ENCODE results near the gene PLCB2. TPM values are rescaled to one million over a fixed set of nuclear protein-coding genes. Genes with fewer than 3 reads are reported as not detected.

PLCB2 gene
- total RNA-seq, 1 experiment from 2014 or later: not detected

GRCh38 chr15:40302288-40302886 lies 5.3 kb downstream of the PLCB2 start:
- DNase-seq (ENCODE audit: low read depth): no peak

GRCh38 chr15:40301467-40302179 lies 6.1 kb downstream of the PLCB2 start:
- no peak for DNase-seq (ENCODE audit: low read depth)

DNA sequence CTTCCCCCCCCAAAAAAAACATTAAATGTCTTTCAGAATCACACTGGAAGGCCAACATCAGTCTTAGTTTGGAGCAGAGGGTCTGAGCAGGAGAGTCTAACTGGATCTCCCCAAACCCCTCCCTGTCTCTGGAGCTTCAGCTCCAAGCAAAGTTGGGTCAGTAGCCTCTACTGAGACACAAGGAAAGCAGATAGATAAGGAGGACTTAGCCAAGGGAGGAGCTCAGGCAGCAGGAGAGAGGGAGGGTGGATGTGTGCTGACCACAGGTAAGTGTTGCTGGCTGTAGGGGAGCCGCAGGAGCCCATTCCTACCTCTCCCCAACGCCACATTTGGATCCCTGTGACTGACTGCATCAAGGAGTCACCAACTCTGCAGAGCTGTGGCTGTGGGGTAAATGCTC lies 7.0 kb downstream of the PLCB2 start:
- DNase-seq (ENCODE audit: low read depth): no peak

DNA sequence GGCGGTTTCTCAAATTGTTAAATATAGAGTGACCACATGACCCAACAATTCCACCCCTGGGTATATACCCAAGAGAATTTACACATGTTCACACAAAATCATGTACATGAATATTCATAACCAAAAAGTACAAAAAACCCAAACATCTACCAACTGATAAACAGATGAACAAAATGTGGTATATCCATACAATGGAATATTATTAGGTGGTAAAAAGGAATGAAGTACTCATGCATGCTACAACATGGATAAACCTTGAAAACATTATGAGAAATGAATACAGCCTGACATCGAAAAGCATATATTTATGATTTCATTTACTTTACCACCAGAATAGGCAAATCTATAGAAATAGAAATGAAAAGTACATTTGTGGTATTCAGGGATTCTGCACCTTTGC lies 7.4 kb downstream of the PLCB2 start:
- no peak for DNase-seq (ENCODE audit: low read depth)

- DNase-seq (ENCODE audit: low read depth): no peak
Measured at GRCh38 chr15:40298216-40298935, 9.4 kb downstream of the PLCB2 start.

DNA sequence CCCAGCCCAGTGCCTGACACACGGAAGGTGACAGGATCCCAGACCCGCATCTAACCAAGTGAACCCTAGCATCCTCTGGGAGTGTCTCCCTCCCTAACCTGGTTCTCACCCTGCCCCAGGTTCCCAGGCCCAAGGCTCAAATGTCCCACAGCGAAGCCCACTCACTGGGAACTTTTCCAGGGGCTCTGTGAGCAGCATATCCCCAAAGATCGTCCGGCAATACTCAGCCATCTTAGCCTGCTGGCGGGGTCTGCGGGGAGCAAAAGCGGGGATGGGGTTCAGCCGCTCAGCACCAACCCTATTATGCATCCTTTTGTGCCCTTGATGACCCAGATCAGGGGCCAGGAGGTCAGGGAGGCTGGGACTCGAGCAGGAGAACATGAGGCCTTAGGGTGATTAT lies 10.4 kb downstream of the PLCB2 start:
- DNase-seq (ENCODE audit: low read depth): no peak

DNA sequence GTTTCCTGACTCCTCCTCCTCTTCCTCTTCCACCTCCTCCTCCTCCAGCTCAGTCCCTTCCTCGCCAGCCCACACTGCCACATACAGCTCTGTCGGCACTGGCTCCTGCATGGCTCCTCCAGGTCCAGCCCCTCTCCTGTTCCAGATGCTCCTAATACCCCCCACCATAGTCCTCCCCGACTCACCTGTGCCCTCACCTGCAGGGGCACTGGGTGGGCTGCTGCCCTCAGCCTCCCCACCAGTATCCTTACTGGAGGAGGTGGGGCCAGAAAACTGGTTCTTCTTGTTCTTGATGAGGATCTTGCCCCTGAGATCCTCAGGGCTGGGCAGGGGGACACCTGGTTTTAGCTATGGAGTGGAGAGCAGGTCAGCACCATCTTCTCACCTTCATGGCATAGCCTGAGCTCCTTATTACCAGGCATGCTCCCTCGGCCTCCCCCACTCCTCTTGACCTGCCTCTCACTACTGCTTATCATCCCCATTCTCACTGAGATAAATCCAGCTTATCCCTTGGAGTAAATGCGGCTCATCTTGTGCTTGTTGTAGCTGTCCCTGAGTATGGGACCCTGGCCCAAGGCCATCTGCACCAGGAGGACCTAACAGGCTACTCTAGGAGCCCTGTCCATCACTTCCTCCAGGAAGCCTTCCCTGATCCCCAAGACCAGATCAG lies 11.0 kb downstream of the PLCB2 start:
- no peak for DNase-seq (ENCODE audit: low read depth)

DNA sequence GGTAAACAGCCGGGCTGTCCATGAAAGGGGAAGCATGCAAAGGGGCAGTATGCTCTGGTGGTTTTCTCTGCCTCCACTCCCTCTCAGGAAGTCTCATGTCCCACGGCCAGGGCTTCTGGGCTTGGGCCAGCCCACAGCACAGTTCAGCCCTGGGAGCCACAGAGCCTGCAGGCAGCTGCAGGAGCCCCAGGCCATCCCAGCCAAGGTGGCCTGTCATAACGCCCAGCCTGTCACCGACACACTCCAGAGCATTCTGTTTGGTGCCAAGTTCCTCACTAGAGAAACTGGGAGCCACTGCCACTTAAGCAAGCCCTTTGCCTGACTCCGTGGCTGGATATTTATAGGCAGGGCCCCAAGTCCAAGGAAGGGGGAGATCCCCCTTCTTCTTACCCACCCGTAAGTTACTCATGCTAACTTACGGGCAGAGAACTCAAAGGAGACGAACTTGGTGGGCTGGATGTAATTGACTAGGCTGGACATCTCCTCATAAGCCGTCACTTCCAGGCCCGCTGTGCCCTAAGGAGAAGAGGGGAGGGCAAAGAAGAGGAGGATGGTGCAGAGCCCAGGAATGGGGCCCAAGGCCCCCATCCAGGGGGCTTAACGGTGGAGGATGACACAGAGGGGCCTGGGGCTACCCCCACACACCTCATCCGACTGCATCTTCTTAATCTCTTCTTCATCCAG lies 11.7 kb downstream of the PLCB2 start:
- no peak for DNase-seq (ENCODE audit: low read depth)

DNA sequence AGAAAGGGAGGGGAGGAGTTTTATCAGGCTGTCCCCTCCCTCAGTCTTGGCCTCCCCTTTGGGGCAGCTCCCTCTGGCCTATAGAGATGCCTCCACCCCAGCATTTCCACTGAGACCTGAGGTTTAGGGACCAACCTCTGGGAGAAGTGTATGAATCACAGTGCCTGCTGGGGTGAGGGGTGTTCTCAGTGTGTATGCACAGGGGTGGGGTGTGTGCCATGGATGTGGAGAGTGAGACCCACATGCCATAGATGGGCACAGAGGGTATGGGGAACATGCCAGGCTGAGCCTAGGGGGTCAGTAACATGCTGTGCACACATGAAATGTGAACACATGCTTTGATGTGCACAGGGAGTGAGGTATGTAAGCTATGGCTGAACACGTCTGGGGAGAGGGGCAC lies 12.4 kb downstream of the PLCB2 start:
- no peak for DNase-seq (ENCODE audit: low read depth)

- DNase-seq (ENCODE audit: low read depth): no peak
Measured at GRCh38 chr15:40293905-40294895, 13.5 kb downstream of the PLCB2 start.

GRCh38 chr15:40293006-40293405 lies 14.7 kb downstream of the PLCB2 start:
- no peak for DNase-seq (ENCODE audit: low read depth)

DNA sequence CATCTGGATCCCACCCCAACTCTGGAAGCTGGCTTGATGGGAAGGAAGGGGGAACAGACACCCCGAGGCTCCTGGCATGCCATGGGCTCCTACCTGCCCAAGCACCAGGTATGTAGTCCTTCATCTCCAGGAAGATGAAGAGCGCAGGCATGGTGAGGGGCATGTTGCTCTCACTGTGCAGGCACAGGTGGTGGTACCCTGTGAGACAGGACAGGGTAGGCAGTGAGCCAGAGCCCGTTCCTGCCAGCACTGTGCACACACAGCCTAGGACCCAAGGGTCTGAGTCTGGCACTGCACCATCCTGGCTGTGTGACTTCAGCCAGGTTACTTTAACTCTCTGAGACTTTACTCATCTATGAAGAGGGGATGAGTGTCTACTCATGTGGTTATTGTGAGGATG lies 15.5 kb downstream of the PLCB2 start:
- DNase-seq (ENCODE audit: low read depth): no peak

GRCh38 chr15:40290918-40291574 lies 16.7 kb downstream of the PLCB2 start:
- DNase-seq (ENCODE audit: low read depth): peak; percentile 51

GRCh38 chr15:40290545-40290917 lies 17.2 kb downstream of the PLCB2 start:
- DNase-seq (ENCODE audit: low read depth): no peak

DNA sequence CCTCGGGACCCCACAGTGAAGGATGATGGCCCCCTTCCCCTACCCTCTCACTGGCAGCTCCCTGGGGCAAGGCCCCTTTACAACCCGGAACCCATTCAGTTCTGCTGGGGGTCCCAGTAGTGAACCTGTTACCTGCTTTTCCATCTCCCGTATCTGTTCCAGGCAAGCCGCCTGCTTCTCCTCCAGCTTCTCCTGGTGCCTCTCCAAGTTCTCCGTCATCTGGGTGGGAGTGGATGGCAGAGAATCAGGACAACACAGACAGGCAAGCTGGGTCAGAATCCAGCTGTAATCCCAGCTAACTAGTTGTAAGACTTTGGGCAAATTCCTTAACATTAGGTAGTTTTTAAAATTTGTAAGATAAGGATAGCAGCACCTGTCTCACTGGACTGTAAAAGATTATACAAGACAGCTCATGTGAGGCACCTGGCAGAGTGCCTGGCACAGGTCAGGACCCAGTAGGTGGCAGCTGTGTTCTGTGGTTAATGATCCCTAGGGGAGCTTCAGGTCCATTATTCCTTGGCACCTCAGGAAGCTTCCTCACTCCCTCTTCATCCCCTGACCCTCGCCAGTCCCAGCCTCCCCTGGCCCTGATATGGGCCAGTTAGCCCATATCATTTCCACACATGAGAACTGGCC lies 18.5 kb downstream of the PLCB2 start:
- DNase-seq (ENCODE audit: low read depth): peak; percentile 58

- DNase-seq (ENCODE audit: low read depth): no peak
Measured at GRCh38 chr15:40287968-40288367, 19.8 kb downstream of the PLCB2 start.

DNA sequence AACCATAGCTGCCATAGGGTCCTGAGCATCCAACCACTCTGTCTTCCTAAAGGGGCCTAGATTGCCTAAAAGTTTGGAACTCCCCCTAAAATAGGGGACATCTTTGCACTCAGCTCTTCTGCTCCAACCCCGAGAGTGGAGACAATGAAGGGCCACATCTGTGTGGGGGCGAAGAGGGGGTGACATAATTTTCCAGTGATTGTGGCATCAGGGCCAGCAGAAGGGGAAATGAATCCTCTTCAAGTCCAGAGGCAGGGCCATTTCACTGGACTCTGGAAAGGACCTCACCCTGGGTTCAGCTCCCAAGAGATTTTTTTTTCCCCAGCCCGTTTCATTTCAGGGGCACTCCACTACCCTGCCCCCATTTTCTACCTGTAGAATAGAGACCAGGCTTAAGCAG lies 20.2 kb downstream of the PLCB2 start:
- no peak for DNase-seq (ENCODE audit: low read depth)

DNA sequence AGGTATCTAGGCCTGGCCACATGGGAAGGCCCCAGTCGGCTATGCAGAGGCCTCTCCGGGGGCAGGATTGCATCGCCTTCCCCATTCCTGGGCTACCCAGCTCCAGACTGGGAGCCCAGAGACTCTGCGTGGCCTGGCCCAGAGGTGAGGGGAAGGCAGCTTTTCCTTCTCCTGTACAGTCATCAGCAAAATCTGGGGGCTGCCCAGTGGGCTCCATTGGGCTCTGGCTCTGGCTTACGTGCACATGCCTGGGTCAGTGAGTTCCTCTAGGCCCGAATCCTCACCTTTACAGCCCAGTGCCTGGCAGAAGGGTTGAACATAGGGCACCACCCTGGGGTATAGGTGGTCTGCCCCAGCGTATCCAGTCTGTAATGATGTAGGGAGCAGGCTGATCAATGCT lies 20.9 kb downstream of the PLCB2 start:
- no peak for DNase-seq (ENCODE audit: low read depth)

DNA sequence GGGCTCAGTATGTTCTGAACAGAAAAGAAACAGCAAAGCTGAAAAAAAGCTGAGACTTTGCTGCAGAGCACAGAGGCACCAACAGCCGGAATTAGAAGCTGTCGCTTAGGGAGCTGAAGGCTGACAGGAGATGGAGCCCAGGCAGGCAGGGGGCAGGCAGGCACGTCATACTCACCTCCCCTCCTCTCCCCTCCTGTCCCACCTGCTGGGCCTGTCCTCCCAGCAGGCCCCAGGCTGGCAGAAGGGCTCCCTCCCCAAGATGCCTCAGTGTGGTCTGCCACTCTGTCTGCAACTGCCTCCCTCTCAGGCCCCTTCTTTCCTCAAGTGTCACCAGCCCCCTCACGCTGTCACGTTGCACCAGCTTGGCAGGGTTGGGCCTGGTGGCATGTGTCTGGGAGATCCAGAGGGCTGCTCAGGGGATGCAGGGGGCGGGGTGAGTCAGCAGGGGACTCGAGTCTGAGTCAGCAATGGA lies 21.6 kb downstream of the PLCB2 start:
- no peak for DNase-seq (ENCODE audit: low read depth)
